HG03280 (cell line): ENCODE data around the gene CMIP.

Experiments used
- ATAC-seq: cut with Tn5 transposase; IDR thresholded peaks from one replicate; pipeline ENCODE4 v1.9.1; 2021; ENCODE audit warnings: mild to moderate bottlenecking, moderate library complexity; ENCODE audit not compliant: unreplicated experiment

The CMIP gene

DNA sequence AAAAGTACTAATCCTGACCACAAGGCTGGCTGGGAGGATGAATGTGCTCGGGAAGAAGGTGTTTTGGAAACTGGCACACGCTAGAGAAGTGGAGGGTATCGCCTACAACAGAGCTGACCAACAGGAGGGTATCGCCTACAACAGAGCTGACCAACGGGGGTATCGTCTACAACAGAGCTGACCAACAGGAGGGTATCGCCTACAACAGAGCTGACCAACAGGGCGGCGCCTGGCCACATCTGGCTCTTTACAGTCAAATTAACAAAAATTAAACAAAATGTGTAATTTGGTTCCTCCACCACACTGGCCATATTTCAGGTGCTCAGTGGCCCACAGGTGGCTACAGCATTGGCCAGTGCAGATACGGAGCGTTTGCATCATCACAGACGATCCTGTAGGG is 153.5 kb downstream of the CMIP start:
- ATAC-seq: no peak

DNA sequence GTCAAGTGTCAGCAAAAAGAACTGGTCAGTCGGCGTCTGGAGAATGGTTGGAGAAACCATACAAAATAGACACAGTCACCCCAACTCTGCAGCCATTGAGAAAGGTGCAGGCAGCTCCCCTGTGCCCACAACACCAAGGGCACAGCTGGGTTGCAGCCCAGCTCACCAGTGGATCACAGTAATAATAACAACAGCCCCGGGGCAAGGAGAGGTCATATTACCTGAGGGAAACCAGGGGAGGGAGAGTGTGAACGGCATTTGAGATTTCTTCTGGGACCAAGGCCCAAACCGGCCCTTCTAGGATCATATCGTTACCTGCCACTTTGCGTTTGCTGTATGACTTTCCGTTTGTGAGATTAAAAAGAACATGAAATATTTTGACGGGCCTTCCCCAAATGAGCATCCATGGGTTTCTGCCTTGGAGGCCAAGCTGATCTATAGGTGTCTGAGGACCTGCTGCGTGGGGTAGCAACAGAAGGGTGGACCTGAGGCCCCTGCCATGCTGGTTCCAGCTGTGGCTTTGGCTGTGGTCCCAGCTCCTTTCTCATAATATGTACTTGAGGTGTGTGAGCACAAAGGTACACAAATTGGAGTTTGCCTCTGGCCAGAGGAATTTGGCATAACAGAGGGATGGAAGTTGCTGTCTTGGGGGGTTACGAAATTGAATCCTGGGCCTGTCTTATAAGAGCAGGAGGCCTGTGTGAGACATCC is 154.6 kb downstream of the CMIP start:
- no peak for ATAC-seq

DNA sequence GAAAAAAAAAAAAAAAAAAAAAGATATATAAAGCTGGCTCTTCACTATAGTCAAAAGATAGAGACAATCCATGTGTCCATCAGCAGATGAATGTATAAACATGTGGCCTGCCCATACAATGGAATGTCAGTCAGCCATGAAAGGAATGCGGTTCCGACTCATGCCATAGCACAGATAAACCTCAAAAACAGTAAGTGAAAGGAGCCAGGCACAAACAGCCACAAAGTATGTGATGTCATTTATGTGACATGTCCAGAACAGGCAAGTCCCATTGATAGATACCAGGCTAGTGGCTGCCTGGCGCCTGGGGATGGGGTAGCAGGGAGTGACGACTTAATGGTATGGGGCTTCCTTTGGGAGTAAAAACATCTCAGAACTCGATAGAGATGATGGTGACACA is 155.7 kb downstream of the CMIP start:
- ATAC-seq: no peak

GRCh38 chr16:81601008-81601428 is 156.4 kb downstream of the CMIP start:
- no peak for ATAC-seq

GRCh38 chr16:81601601-81602255 is 157.1 kb downstream of the CMIP start:
- no peak for ATAC-seq

DNA sequence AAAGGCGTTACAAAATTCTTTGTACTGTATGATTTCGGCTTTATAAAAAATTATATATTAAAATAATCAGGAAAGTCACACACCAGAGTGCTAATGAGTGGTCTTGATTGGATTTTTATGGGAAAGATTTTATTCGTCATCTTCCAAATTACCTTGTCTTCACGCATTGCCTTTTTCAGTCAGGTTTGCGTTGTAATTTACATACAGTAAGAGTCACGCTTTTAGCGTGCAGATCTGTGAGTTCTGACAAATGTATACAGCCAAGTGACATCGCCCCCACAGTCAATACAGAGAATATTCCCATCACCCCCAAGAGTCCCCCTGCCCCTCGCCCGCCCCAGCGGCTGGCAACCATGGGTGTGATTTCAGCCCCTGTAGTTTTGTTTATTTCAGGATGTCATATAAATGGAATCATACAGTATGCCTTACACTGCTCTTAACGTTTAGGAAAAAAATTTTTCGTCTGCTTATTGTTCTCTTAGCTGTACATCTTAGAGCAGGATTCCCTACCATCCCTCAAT is 157.7 kb downstream of the CMIP start:
- ATAC-seq: no peak

GRCh38 chr16:81602792-81603191 is 158.2 kb downstream of the CMIP start:
- ATAC-seq: no peak

- no peak for ATAC-seq
These were observed 160.4 kb downstream of the CMIP start for GRCh38 chr16:81604960-81605383.

GRCh38 chr16:81606039-81606438 is 161.4 kb downstream of the CMIP start:
- no peak for ATAC-seq

DNA sequence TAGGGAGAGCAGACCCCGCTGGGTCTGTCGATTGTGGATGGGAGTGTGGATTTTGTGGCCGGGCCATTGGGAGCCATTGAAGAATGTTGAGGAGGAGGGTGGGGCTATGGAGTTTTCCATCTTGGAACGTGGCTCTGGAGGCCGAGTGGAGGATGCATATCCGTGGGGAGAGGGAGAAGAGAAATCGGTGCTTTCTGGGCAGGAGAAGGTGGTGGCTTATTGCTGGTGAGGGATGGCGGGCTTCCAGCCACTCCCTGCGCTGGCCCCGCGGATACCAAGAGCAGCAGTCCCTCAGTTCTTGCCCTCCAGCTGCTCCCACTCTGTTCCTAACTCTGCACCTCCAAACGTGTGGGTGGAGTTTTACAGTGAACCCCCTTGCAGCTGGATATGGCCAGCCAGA is 162.4 kb downstream of the CMIP start:
- no peak for ATAC-seq

- ATAC-seq: no peak
These were observed 163.4 kb downstream of the CMIP start for GRCh38 chr16:81607805-81608522.

DNA sequence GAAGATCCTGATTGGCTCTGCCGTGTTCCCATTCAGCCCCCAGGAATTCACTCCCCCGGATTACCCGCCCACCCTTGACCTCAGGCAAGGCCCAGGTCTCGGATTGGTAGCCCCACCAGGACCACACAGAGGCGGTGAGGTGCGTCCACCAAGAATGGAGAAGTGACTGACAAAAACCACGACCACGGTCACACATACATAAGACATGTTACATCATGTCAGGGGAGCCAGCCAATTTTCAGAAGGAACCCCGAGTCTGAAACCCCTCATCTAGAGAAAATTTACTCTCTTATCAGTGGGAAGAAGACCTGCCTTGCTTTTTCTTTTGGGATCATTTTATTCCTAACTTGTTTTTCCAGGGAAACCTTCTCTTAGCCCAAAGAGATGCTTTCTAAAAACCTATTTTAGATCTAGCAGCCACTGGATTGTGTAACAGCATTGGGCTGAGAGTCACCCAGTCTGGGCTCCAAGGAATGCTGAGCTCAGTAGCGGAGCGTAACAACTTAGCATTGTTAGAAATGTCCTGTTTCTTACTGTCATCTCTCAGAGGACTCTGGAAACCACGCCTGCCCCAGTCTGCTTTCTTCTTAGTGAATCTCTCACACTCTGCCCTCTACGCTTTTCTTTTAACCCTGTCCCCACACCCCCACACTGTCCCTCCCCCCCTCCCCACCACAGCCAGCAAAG is 164.1 kb downstream of the CMIP start:
- no peak for ATAC-seq

GRCh38 chr16:81609323-81609892 is 164.8 kb downstream of the CMIP start:
- no peak for ATAC-seq

DNA sequence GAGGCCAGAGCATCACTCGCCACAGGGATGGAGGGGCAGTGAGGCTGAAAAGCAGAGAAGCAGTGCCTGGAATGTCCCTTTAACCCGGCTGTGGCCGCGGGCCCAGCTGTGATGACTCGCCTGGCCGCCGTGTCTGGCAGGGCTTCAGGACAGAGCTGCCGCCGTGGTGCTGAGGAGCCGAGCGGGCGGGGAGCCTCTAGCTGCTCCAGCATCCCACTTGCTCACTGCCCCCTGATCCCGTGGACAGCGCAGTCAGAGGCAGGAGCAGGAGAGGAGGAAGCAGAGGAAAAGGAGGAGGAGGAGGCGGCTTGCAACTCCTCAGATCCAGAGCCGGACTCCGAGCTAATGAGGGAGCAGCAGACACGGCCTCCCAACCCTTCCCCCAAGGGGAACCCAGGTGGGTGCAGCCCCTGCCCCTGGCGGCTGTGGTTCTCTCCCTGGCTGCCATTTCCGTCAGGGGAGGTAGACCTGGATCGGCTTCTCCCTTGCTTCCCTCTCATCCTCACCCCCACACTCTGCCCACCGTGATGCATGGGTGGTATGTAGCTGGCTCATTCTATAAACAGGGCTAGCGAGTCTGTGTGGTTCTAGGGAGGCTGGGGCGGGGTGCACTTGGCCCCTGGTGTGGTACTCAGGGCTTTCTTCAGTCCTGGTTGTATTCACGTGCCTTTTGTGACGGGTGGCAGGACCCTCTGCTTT is 165.7 kb downstream of the CMIP start:
- ATAC-seq: no peak

GRCh38 chr16:81610936-81611335 is 166.3 kb downstream of the CMIP start:
- no peak for ATAC-seq

GRCh38 chr16:81611721-81612120 is 167.1 kb downstream of the CMIP start:
- no peak for ATAC-seq

DNA sequence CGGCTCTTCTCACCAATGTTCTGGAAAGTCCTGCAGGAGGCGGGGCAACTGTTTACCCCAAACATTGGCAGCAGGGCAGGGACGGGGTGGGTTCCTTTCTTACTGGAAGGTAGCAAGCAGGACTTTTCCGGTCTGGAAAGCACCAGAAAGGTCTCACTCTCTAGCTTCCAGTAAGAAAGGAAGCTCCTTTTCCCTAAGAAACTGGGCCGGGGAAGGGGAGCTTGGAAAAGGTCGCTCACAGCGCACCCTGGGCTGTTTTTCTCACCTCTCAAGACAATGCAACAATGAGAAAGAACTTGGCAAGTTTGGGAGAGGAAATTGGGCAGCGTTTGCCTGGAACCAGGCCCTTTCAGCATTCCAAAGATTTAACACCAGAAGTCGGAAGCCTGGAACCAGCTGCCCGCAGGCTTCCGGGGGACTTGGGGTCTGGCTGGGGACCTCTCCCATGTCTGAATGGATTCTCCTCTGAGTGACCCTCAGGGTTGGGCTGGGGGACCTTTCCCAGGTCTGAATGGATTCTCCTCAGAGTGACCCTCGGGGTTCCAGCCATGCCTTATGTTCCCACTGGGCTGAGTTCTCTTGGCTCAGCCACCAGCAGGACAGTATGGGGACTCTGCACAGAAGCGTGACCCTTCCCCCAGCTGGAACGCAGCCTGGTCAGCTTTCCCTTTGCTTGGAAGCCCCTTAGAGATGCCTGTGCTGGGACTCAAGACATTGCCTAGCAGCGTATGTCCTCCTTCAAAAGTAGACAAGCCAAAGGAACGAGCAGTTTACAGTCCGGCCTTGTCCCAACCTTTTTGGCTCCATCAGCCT is 167.9 kb downstream of the CMIP start:
- ATAC-seq: no peak

- no peak for ATAC-seq
These were observed 169.6 kb downstream of the CMIP start for GRCh38 chr16:81614171-81614570.

GRCh38 chr16:81614654-81615359 is 170.2 kb downstream of the CMIP start:
- no peak for ATAC-seq
